Liver (tissue), 9 donors: ENCODE results near the gene ARRDC4. TPM values are rescaled to one million over a fixed set of nuclear protein-coding genes. Genes with fewer than 3 reads are reported as not detected.

Experiments used
- DNase-seq: peaks from one replicate; pipeline ENCODE4 v3.0.0-alpha.2; 2017; ENCODE audit warnings: low spot score
- H3K27ac ChIP-seq, 2 donors: one replicate each; pipeline ENCODE4 v1.7.0; 2013; ENCODE audit warnings: inconsistent platforms in 2 of 2, low read length in 2 of 2, control low read depth in 1 of 2, low read depth in 1 of 2, mild to moderate bottlenecking in 1 of 2
- H3K27me3 ChIP-seq, 4 donors: one replicate each; pipeline versions ENCODE4 v1.6.1 to v1.7.0; 2013; ENCODE audit warnings: low read length in 3 of 4, inconsistent platforms in 1 of 4, mild to moderate bottlenecking in 1 of 4, moderate library complexity in 1 of 4; ENCODE audit not compliant: control insufficient read depth in 4 of 4, insufficient read depth in 4 of 4
- H3K36me3 ChIP-seq, 4 donors: one replicate each; pipeline versions ENCODE4 v1.6.1 to v1.7.0; 2013; ENCODE audit warnings: low read length in 3 of 4, mild to moderate bottlenecking in 3 of 4, low read depth in 1 of 4, moderate library complexity in 1 of 4; ENCODE audit not compliant: control insufficient read depth in 4 of 4, insufficient read depth in 3 of 4
- H3K4me1 ChIP-seq, 4 donors: one replicate each; pipeline versions ENCODE4 v1.6.1 to v1.7.0; 2013; ENCODE audit warnings: low read length in 3 of 4, mild to moderate bottlenecking in 3 of 4, moderate library complexity in 1 of 4; ENCODE audit not compliant: control insufficient read depth in 4 of 4, insufficient read depth in 4 of 4
- H3K4me3 ChIP-seq, 3 donors: one replicate each; pipeline versions ENCODE4 v1.6.1 to v1.7.0; 2013; ENCODE audit warnings: low read length in 3 of 3, control low read depth in 1 of 3, low read depth in 1 of 3, mild to moderate bottlenecking in 1 of 3
- H3K9ac ChIP-seq, 2 donors: one replicate each; pipeline ENCODE4 v1.7.0; 2013; ENCODE audit warnings: low read length in 2 of 2, mild to moderate bottlenecking in 2 of 2, moderate library complexity in 2 of 2, control low read depth in 1 of 2, low read depth in 1 of 2
- H3K9me3 ChIP-seq, 4 donors: one replicate each; pipeline versions ENCODE4 v1.6.1 to v1.7.0; 2013; ENCODE audit warnings: low read length in 3 of 4; ENCODE audit not compliant: control insufficient read depth in 4 of 4
- EGR1 ChIP-seq, 2 donors: IDR thresholded peaks; 2 replicates each; pipeline ENCODE4 v1.6.1; 2016 to 2018; ENCODE audit warnings: antibody characterized with exemption in 2 of 2, low read depth in 2 of 2
- FOXA1 ChIP-seq: IDR thresholded peaks from 2 replicates; pipeline ENCODE4 v1.6.1; 2016; ENCODE audit warnings: antibody characterized with exemption
- FOXA2 ChIP-seq: IDR thresholded peaks from 2 replicates; pipeline ENCODE4 v1.6.1; 2016; ENCODE audit warnings: antibody characterized with exemption
- GABPA ChIP-seq, 2 donors: IDR thresholded peaks in 1 of 2; conservative IDR thresholded peaks in 1 of 2; 2 replicates each; pipeline ENCODE4 v1.6.1; 2016; ENCODE audit warnings: antibody characterized with exemption in 2 of 2, mild to moderate bottlenecking in 1 of 2, moderate library complexity in 1 of 2
- HNF4G ChIP-seq: IDR thresholded peaks from 2 replicates; pipeline ENCODE4 v1.6.1; 2016; ENCODE audit warnings: antibody characterized with exemption
- NR2F2 ChIP-seq: IDR thresholded peaks from 2 replicates; pipeline ENCODE4 v1.6.1; 2016; ENCODE audit warnings: antibody characterized with exemption
- RAD21 ChIP-seq, 2 donors: IDR thresholded peaks; 2 replicates each; pipeline ENCODE4 v1.6.1; 2016; ENCODE audit warnings: antibody characterized with exemption in 2 of 2, mild to moderate bottlenecking in 2 of 2
- REST ChIP-seq: IDR thresholded peaks from 2 replicates; pipeline ENCODE4 v1.6.1; 2016; ENCODE audit warnings: antibody characterized with exemption, mild to moderate bottlenecking
- SP1 ChIP-seq: IDR thresholded peaks from 2 replicates; pipeline ENCODE4 v1.6.1; 2018; ENCODE audit warnings: antibody characterized with exemption, mild to moderate bottlenecking
- TAF1 ChIP-seq: conservative IDR thresholded peaks from 2 replicates; pipeline ENCODE4 v1.6.1; 2016; ENCODE audit warnings: antibody characterized with exemption, mild to moderate bottlenecking
- ZBTB33 ChIP-seq: IDR thresholded peaks from 2 replicates; pipeline ENCODE4 v1.6.1; 2016; ENCODE audit warnings: antibody characterized with exemption
- WGBS: extraction: QIAGEN DNeasy Blood & Tissue Kit; methylation state at CpG from one replicate; pipeline ENCODE4 v1.1.7; 2013; 5-methylcytosine and 5-hydroxymethylcytosine counted together
- polyA plus RNA-seq, 2 donors: library from polyadenylated mRNA; stranded (reverse) in 1 of 2; unstranded in 1 of 2; fragments of 200-250 nt in 1 of 2; fragments of >200 nt in 1 of 2; fragmentation: Nextera tagmentation in 1 of 2; extraction: Ambion mirVana in 1 of 2; gene quantifications; one replicate each; pipeline versions ENCODE4 v1.2.1 to v1.2.3, GENCODE V29; 2013 to 2015
- total RNA-seq, 2 donors: library from RNA; depleted of rRNA; stranded (reverse); fragments of >200 nt; gene quantifications; one replicate each; pipeline ENCODE4 v1.2.3, GENCODE V29; 2014
- TF ChIP-seq, protein P1 (sequence below): fragments of 150-350 bp; IDR thresholded peaks from 2 replicates; pipeline ENCODE4 v1.5.1; 2017; ENCODE audit warnings: improper control_type of control experiment, low read depth, low read length; ENCODE audit not compliant: missing input control
- donor health status: healthy.
- donor health status: healthy.
- donor health status: healthy.
- donor health status: healthy.
- donor health status: healthy.

Gene ARRDC4
- total and polyA plus RNA-seq, 4 donors: 2.5 to 13.4 (median 3.9) TPM

GRCh38 chr15:97995881-97996603, 35.5 kb downstream of the ARRDC4 start:
- 52% methylated on average over 5 of the region's 5 CpGs for WGBS
- H3K27me3 ChIP-seq: no peaks in the 10 kb centered on the region
- H3K4me1 ChIP-seq: peaks cover 0 to 43% (median 32%) of the 10 kb centered on the region in 4 donors
- no peak overlapping the region for H3K4me3 ChIP-seq
- H3K27ac ChIP-seq: peak overlapping the region in 1 of 2 donors; percentile 1
- H3K36me3 ChIP-seq: no peaks in the 10 kb centered on the region
- TF ChIP-seq RAD21 (IDR thresholded peaks at IDR 0.05) (peak; percentile 64 to 79), EGR1 (IDR thresholded peaks at IDR 0.05; ENCODE audit: low read depth in 2 of 2) (no peak), TAF1 (no peak), HNF4G (no peak), NR2F2 (no peak), FOXA1 (no peak), ZBTB33 (no peak), REST (no peak), FOXA2 (no peak)
- TF ChIP-seq, protein P1, sequence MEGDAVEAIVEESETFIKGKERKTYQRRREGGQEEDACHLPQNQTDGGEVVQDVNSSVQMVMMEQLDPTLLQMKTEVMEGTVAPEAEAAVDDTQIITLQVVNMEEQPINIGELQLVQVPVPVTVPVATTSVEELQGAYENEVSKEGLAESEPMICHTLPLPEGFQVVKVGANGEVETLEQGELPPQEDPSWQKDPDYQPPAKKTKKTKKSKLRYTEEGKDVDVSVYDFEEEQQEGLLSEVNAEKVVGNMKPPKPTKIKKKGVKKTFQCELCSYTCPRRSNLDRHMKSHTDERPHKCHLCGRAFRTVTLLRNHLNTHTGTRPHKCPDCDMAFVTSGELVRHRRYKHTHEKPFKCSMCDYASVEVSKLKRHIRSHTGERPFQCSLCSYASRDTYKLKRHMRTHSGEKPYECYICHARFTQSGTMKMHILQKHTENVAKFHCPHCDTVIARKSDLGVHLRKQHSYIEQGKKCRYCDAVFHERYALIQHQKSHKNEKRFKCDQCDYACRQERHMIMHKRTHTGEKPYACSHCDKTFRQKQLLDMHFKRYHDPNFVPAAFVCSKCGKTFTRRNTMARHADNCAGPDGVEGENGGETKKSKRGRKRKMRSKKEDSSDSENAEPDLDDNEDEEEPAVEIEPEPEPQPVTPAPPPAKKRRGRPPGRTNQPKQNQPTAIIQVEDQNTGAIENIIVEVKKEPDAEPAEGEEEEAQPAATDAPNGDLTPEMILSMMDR: peak; percentile 34
- H3K9me3 ChIP-seq: no peaks in the 10 kb centered on the region
- DNase-seq: no peak
- no peak overlapping the region for H3K9ac ChIP-seq

DNA sequence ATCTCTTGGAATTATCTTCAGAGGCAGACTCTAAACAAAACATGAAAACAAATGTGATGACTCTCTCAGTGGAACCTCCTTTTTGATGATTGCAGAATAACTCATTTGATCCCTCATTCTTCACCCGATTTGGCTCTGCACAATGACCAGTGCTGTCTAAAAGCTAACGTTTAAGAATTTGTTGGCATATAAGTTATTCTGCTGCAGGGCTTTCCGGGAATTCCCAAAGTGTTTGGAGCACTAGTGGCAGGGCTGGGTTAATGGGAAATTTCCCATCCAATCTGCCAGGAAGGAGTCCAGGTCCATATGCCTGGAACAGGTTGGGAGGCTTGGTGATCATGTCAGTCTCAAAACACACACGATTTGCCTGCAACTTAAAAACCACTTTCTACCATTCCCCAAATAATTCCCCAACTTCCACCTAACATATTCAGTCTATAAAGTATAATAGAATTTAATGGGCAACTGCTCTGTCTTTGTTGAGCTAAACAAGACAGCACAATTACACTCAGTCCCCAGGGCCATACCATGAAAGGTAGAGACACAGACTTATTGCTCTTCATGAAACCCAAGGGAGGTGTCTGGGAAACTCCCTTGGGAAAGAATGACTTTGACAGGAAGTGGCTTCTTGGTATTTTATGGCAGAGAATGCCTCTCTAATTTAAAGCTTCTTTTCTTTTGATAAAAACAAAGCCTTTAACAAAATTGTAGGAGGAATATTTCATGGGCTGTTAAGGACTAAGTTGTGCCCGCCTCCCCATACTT, 38.0 kb downstream of the ARRDC4 start:
- Histone ChIP-seq H3K4me1 (peaks cover 0 to 29% (median 26%) of the 10 kb centered on the region in 4 donors), H3K9ac (no peak overlapping the region), H3K36me3 (no peaks in the 10 kb centered on the region), H3K27ac (no peak overlapping the region), H3K4me3 (no peak overlapping the region), H3K9me3 (no peaks in the 10 kb centered on the region), H3K27me3 (no peaks in the 10 kb centered on the region)
- no peak for TF ChIP-seq GABPA (IDR thresholded peaks at IDR 0.05 in 1 of 2, conservative IDR thresholded peaks at IDR 0.05 in 1 of 2)
- TF ChIP-seq, protein P1: no peak
- TF ChIP-seq SP1: no peak
- no peak for TF ChIP-seq ZBTB33
- TF ChIP-seq FOXA2: no peak
- DNase-seq: no peak
- WGBS: 71% methylated on average over 5 of the region's 5 CpGs
